Peyer's patch (tissue), 4 donors: ENCODE results near the gene LUC7L3. TPM values are rescaled to one million over a fixed set of nuclear protein-coding genes. Genes with fewer than 3 reads are reported as not detected.
"Not testable (repeated sequence)": the region's sequence is repeated elsewhere in the genome, so short reads cannot be mapped to it uniquely, and the experiment has no call there.

Experiments used
- DNase-seq, 3 donors: peaks; one replicate each; pipeline ENCODE4 v3.0.0-alpha.2; 2017 to 2019
- H3K27ac ChIP-seq, 4 donors: fragments of 200-600 bp; sonication (generic); one replicate each; pipeline ENCODE4 v1.5.1; 2016 to 2019
- H3K27me3 ChIP-seq, 2 donors: fragments of 200-600 bp; sonication (generic); one replicate each; pipeline ENCODE4 v1.5.1; 2019
- H3K36me3 ChIP-seq, 3 donors: fragments of 200-600 bp; sonication (generic); one replicate each; pipeline ENCODE4 v1.5.1; 2016 to 2019
- H3K4me1 ChIP-seq, 4 donors: fragments of 200-600 bp; sonication (generic); one replicate each; pipeline ENCODE4 v1.5.1; 2016 to 2019
- H3K4me3 ChIP-seq, 4 donors: fragments of 200-600 bp; sonication (generic); 1 replicate in 3 of 4; 2 replicates in 1 of 4; pipeline ENCODE4 v1.5.1; 2016 to 2019; ENCODE audit warnings: mild to moderate bottlenecking in 1 of 4
- H3K9me3 ChIP-seq, 4 donors: fragments of 200-600 bp; sonication (generic); one replicate each; pipeline ENCODE4 v1.5.1; 2016 to 2019; ENCODE audit warnings: mild to moderate bottlenecking in 1 of 4
- CTCF ChIP-seq, 6 experiments: fragments of 450-650 bp in 4 of 6; fragments of 200-600 bp in 2 of 6; sonication (generic) in 1 of 6; IDR thresholded peaks; one replicate each; pipeline ENCODE4 v1.5.1; 2017 to 2019; ENCODE audit warnings: antibody characterized with exemption in 6 of 6, mild to moderate bottlenecking in 3 of 6, moderate library complexity in 1 of 6
- POLR2A ChIP-seq, 2 donors: fragments of 450-650 bp; IDR thresholded peaks; one replicate each; pipeline ENCODE4 v1.5.1; 2017; ENCODE audit warnings: antibody characterized with exemption in 2 of 2, mild to moderate bottlenecking in 2 of 2, moderate library complexity in 2 of 2
- small RNA-seq, 2 donors: library from RNA; depleted of rRNA; stranded (forward); fragments of <200 nt; gene quantifications; one replicate each; pipeline ENCODE3, GENCODE V24; 2016
- total RNA-seq, 4 donors: library from RNA; depleted of rRNA; stranded (reverse); fragments of >200 nt; gene quantifications; one replicate each; pipeline ENCODE4 v1.1.0, GENCODE V29; 2016

The LUC7L3 gene
- total RNA-seq, 4 donors from 2014 or later, result 77.2 to 1,326 (median 139) TPM

- no peak overlapping the region for H3K27ac ChIP-seq
- no peaks in the 10 kb centered on the region for H3K9me3 ChIP-seq
- DNase-seq, result no peak
- TF ChIP-seq POLR2A (IDR thresholded peaks at IDR 0.05), result no peak
- no peak for TF ChIP-seq CTCF (IDR thresholded peaks at IDR 0.05)
- H3K4me1 ChIP-seq, result no peaks in the 10 kb centered on the region
- no peak overlapping the region for H3K4me3 ChIP-seq
- H3K36me3 ChIP-seq, result no peaks in the 10 kb centered on the region
- H3K27me3 ChIP-seq, result no peaks in the 10 kb centered on the region
These were observed 84.3 kb downstream of the LUC7L3 start for GRCh38 chr17:50803676-50804075.

GRCh38 chr17:50804749-50805475, 85.5 kb downstream of the LUC7L3 start:
- not testable (repeated sequence) for DNase-seq, H3K4me3 ChIP-seq

GRCh38 chr17:50805486-50805885, 86.1 kb downstream of the LUC7L3 start:
- Histone ChIP-seq H3K36me3 (no peaks in the 10 kb centered on the region), H3K4me3 (no peak overlapping the region), H3K27me3 (no peaks in the 10 kb centered on the region), H3K4me1 (no peaks in the 10 kb centered on the region), H3K9me3 (no peaks in the 10 kb centered on the region), H3K27ac (no peak overlapping the region)
- no peak for DNase-seq
- TF ChIP-seq CTCF (IDR thresholded peaks at IDR 0.05) (no peak), POLR2A (IDR thresholded peaks at IDR 0.05) (no peak)

More at GRCh38 chr17:50804749-50805475, 85.5 kb downstream of the LUC7L3 start:
- H3K27me3 ChIP-seq, H3K36me3 ChIP-seq, H3K9me3 ChIP-seq, H3K4me1 ChIP-seq, H3K27ac ChIP-seq: not testable (repeated sequence)

Small RNA genes within 50 kb of the gene (small RNA-seq; reads per million reads assigned to genes)
- gene AC005921.1 (0 reads per million in 2 donors), gene MIR8059 (0 reads per million in 2 donors), gene RF00019 (0 reads per million in 2 donors)

Other genes starting within 250 kb of the LUC7L3 start
- gene RSAD1, start 240.7 kb upstream of the LUC7L3 start, total RNA-seq, result 10 to 100 TPM; 24.3 to 53.4 (median 39.5) TPM
- 1 to 10 TPM in 1 of 4 donors, under 1 TPM in 1, not detected in 2; 0.53 to 1.1 TPM for gene MYCBPAP, start 211.2 kb upstream of the LUC7L3 start, total RNA-seq
- 10 to 100 TPM in 2 of 4 donors, 1 to 10 TPM in 2; 3.0 to 17.3 (median 13.0) TPM for gene EPN3, start 186.9 kb upstream of the LUC7L3 start, total RNA-seq
- 100 to 1,000 TPM in 3 of 4 donors, 10 to 100 TPM in 1; 75.1 to 125 (median 110) TPM for gene SPATA20, start 172.4 kb upstream of the LUC7L3 start, total RNA-seq
- gene CACNA1G, start 158.9 kb upstream of the LUC7L3 start, total RNA-seq, result not detected
- 100 to 1,000 TPM; 190 to 683 (median 305) TPM for gene ABCC3, start 84.7 kb upstream of the LUC7L3 start, total RNA-seq
- gene ANKRD40, start 11.7 kb upstream of the LUC7L3 start, total RNA-seq, result 10 to 100 TPM; 18.2 to 24.7 (median 21.4) TPM
- 100 to 1,000 TPM in 3 of 4 donors, 1 to 10 TPM in 1; 9.9 to 150 (median 139) TPM for gene ANKRD40CL, start 47.9 kb downstream of the LUC7L3 start, total RNA-seq
- not detected for gene WFIKKN2, start 116.0 kb downstream of the LUC7L3 start, total RNA-seq
- gene TOB1, start 146.8 kb downstream of the LUC7L3 start, total RNA-seq, result 100 to 1,000 TPM in 1 of 4 donors, 10 to 100 TPM in 3; 38.0 to 101 (median 60.6) TPM